ELF-1 (cell line): ENCODE results near the gene NXF2.
A peak's percentile ranks its signal among the peaks of the same experiment; 100 is the strongest.
"Not testable (repeated sequence)": the region's sequence is repeated elsewhere in the genome, so short reads cannot be mapped to it uniquely, and the experiment has no call there.

ENCODE experiments used
- DNase-seq: peaks from one replicate; pipeline ENCODE4 v3.0.0-alpha.2; 2016; ENCODE audit warnings: low read depth, low spot score

NXF2 gene, protein sequence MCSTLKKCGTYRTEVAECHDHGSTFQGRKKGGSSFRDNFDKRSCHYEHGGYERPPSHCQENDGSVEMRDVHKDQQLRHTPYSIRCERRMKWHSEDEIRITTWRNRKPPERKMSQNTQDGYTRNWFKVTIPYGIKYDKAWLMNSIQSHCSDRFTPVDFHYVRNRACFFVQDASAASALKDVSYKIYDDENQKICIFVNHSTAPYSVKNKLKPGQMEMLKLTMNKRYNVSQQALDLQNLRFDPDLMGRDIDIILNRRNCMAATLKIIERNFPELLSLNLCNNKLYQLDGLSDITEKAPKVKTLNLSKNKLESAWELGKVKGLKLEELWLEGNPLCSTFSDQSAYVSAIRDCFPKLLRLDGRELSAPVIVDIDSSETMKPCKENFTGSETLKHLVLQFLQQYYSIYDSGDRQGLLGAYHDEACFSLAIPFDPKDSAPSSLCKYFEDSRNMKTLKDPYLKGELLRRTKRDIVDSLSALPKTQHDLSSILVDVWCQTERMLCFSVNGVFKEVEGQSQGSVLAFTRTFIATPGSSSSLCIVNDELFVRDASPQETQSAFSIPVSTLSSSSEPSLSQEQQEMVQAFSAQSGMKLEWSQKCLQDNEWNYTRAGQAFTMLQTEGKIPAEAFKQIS

GRCh38 chrX:102246893-102247292, at the start of gene NXF2:
TSS of gene NXF2 (plus strand) at chrX:102247167. CDS start at chrX:102307079, 59,912 bp downstream.
- not testable (repeated sequence) for DNase-seq

DNA sequence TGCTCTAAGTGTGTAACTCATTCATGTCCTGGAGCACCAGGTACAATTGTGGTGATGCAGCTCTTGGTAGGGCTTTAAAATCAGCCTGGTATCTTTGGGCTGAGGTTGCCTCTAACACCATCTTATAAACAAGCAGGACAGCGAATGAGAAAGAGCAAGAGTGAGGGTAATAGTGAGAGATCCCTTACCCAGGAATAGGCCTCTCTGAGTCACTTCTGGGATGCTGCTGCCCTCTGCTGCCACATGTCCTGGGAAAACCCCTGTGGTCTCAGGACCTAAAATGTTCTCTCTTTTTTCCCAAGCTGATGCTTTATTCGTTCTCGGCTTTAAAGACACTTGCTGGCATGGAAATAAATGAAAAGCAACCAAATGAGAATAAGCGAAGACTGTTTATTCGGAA, 39.0 kb upstream of the NXF2 start:
- not testable (repeated sequence) for DNase-seq

- not testable (repeated sequence) for DNase-seq
Observed at GRCh38 chrX:102214986-102215385, 32.0 kb upstream of the NXF2 start, which contains the start of gene TCP11X1. TSS of gene TCP11X1 (plus strand) at chrX:102215301.

DNA sequence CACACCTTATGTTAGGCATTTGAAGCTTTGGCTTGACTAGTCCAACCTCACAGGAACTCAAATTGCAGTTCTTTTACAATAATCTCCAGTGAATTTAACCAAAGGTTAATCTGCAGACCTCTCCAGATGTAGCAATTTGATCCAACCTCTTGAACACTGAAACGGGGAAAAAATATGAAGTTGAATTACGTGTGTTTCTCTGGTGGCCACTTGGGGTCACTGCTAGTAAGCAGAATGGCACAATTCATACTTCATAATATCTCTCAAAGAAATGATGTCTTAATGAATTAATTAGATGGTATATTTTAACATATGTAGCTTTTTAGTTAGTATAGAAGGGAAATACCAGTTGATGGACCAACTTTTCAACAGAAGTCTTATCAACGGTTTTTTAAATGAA, 30.5 kb upstream of the NXF2 start:
- DNase-seq = not testable (repeated sequence)

DNA sequence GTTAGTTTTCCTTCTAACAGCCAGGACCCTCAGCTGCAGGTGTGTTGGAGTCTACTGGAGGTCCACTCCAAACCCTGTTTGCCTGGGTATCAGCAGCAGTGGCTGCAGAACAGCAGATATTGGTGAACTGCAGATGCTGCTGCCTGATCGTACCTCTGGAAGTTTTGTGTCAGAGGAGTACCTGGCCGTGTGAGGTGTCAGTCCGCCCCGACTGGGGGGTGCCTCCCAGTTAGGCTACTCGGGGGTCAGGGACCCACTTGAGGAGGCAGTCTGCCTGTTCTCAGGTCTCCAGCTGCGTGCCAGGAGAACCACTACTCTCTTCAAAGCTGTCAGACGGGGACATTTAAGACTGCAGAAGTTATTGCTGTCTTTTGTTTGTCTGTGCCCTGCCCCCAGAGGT, 11.3 kb upstream of the NXF2 start:
- not testable (repeated sequence) for DNase-seq

GRCh38 chrX:102240265-102240664, 6.7 kb upstream of the NXF2 start:
- not testable (repeated sequence) for DNase-seq

DNA sequence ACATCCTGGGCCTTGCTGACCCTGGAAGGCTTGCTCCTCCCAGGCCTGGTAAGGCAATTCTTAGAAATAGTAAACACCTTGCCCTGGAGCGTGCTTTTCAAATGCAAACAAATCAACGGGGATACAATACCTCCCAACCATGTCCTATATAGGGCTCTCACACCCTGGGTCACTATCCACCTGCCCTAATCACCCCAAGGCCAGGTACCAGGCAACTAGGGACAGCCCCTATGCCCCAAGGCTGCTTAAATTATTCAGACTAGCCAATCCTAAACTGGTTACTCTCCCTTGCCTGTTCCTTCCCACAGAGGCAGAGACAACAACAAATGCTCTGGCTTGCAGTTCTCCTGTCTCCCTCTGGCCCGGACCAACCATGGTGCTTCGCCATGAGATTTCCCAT, 25.3 kb downstream of the NXF2 start:
- not testable (repeated sequence) for DNase-seq

DNA sequence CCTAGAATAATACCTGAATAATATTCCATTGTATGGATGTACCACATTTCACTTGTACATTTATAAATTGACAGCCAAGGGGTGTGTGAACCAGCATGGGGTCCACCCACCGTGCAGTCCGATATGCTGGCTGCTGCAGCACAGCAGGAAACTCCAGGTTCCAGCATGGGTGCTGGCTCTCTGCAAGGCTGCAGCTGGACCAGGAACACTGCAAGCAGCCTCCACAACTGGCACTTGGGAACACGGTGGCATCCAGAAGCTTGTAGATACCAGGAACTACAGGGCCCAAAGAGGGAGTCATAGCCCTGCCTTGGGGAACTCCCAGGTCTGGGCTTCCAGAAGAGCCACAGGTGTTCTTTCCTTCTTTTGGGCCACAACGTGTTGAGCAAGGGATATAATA, 91.2 kb downstream of the NXF2 start:
- no peak for DNase-seq

- DNase-seq = peak; percentile 46
Observed at GRCh38 chrX:102339312-102340298, 92.6 kb downstream of the NXF2 start.

DNA sequence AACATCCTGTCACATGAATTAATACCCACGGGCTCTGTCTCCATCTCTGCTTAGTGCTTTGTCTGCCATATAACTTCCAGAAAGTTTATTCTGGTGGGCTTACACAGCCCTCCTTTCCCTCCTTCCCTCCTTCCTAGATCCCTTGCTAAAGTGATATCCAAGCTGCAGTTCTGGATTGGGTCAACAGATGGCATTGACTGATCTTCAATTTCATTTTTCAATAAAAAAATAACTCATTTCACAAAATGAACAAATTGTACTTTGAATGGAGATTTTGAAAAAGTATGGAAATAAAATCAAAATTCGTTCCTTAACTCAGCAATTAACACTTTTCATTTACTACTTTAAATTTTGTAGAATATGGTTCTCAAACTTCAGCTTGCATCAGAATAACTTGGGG, 94.9 kb downstream of the NXF2 start:
- DNase-seq = no peak

DNA sequence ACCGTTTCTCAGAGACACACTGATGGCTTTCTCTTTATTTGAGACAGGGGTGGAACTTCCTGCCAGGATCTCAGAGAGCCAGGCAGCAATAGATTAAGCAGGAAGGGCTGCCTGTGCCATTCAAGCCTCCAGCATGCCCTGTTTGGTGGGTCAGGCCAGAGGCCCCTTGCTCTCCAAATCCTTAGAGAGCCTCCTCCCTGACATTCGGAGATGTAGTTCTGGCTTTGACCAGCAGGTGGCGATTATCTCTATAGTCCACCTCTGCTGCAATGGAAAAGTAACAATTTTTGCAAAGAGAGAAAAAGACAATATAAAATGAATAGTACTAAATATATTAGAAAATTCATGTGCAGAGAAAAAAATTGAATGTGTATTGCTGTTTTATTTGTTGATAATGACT, 98.9 kb downstream of the NXF2 start:
- DNase-seq = peak; percentile 39
